Measurements from ENCODE around the gene KLKB1. TPM values are rescaled to one million over a fixed set of nuclear protein-coding genes. Genes with fewer than 3 reads are reported as not detected.
A peak's percentile ranks its signal among the peaks of the same experiment; 100 is the strongest.

KLKB1 gene
- total RNA-seq, 1 experiment from 2014 or later, result 10.1 TPM

DNA sequence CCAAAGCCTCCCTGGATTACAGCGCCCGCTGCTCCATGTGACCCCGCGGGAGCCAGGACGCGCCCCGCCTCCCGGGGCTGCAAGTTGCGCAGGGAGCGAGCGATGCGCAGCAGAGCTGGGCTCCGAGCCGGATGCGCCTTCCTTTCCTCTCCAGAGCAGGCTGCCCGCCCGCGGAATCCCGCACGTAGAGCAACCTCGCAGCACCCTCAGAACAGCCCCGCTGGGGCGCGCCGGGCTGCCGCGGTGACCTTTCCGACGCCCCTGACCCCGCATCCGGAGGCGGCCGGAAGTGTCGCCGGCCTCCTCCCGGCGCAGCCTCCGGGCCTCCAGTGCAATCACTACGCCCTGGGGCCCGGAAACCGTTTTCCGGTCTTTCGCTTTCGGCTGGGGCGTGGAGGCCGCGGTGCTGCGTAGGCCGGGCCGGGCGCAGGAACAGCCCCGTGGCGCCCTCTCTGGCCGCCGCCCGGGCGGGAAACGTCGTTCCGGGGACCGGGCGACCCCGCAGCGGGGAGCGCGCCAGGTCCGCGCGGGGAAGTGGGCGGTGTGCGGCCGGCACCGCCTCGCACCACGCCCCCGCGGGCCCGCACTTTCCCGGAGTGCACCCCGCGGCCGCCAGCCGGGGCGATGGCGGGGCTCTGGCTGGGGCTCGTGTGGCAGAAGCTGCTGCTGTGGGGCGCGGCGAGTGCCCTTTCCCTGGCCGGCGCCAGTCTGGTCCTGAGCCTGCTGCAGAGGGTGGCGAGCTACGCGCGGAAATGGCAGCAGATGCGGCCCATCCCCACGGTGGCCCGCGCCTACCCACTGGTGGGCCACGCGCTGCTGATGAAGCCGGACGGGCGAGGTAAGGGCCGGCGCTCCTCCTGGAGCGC lies 35.9 kb upstream of the KLKB1 start, which contains the start of gene CYP4V2 (continued):
- TF ChIP-seq ZNF219 (CRISPR knock-in tag; IDR thresholded peaks at IDR 0.05; ENCODE audit: borderline replicate concordance) (0 out of 2 replicates have a peak, but pooled peaks have one; percentile 12), USF2 (CRISPR knock-in tag; IDR thresholded peaks at IDR 0.05) (peak; percentile 69), JUN (CRISPR knock-in tag; IDR thresholded peaks at IDR 0.05) (peak; percentile 58; the same call in 1 of the 2 replicates), AFF4 (CRISPR knock-in tag; IDR thresholded peaks at IDR 0.05; ENCODE audit: borderline replicate concordance) (peak; percentile 81; the same call in 1 of the 2 replicates), ZNF232 (CRISPR knock-in tag; IDR thresholded peaks at IDR 0.05) (0 out of 2 replicates have a peak, but pooled peaks have one; percentile 19), GRHL2 (CRISPR knock-in tag; IDR thresholded peaks at IDR 0.05; ENCODE audit: insufficient replicate concordance, severe bottlenecking) (no peak), ATF1 (CRISPR knock-in tag; IDR thresholded peaks at IDR 0.05) (0 out of 2 replicates have a peak, but pooled peaks have one; percentile 18), TP53 (CRISPR knock-in tag; IDR thresholded peaks at IDR 0.05) (peak; percentile 45; the same call in 1 of the 2 replicates), HMGXB4 (CRISPR knock-in tag; IDR thresholded peaks at IDR 0.05) (peak; percentile 93), EMX1 (CRISPR knock-in tag; IDR thresholded peaks at IDR 0.05) (peak; percentile 42; the same call in 1 of the 2 replicates), ESRRA (CRISPR knock-in tag; IDR thresholded peaks at IDR 0.05; ENCODE audit: borderline replicate concordance) (peak; percentile 69; the same call in 1 of the 2 replicates), CREM (CRISPR knock-in tag; IDR thresholded peaks at IDR 0.05) (peak; percentile 58; the same call in 1 of the 2 replicates), MAX (CRISPR knock-in tag; IDR thresholded peaks at IDR 0.05) (peak; percentile 65), ETV6 (CRISPR knock-in tag; IDR thresholded peaks at IDR 0.05) (no peak), KAT7 (CRISPR knock-in tag; IDR thresholded peaks at IDR 0.05; ENCODE audit: borderline replicate concordance) (peak; percentile 69; the same call in 1 of the 2 replicates), CDX4 (CRISPR knock-in tag; IDR thresholded peaks at IDR 0.05; ENCODE audit: borderline replicate concordance) (no peak), IRF2 (CRISPR knock-in tag; IDR thresholded peaks at IDR 0.05; ENCODE audit: borderline replicate concordance, low read depth) (no peak), GABPB1 (CRISPR knock-in tag; IDR thresholded peaks at IDR 0.05) (peak; percentile 68; the same call in 1 of the 2 replicates), NR1H2 (CRISPR knock-in tag; IDR thresholded peaks at IDR 0.05) (no peak)
- TF ChIP-seq, protein P1, sequence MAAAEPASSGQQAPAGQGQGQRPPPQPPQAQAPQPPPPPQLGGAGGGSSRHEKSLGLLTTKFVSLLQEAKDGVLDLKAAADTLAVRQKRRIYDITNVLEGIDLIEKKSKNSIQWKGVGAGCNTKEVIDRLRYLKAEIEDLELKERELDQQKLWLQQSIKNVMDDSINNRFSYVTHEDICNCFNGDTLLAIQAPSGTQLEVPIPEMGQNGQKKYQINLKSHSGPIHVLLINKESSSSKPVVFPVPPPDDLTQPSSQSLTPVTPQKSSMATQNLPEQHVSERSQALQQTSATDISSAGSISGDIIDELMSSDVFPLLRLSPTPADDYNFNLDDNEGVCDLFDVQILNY (CRISPR knock-in tag; IDR thresholded peaks at IDR 0.05), result peak; percentile 86; the same call in 1 of the 2 replicates
- TF ChIP-seq, protein P2, sequence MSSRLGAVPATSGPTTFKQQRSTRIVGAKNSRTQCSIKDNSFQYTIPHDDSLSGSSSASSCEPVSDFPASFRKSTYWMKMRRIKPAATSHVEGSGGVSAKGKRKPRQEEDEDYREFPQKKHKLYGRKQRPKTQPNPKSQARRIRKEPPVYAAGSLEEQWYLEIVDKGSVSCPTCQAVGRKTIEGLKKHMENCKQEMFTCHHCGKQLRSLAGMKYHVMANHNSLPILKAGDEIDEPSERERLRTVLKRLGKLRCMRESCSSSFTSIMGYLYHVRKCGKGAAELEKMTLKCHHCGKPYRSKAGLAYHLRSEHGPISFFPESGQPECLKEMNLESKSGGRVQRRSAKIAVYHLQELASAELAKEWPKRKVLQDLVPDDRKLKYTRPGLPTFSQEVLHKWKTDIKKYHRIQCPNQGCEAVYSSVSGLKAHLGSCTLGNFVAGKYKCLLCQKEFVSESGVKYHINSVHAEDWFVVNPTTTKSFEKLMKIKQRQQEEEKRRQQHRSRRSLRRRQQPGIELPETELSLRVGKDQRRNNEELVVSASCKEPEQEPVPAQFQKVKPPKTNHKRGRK (CRISPR knock-in tag; IDR thresholded peaks at IDR 0.05; ENCODE audit: borderline replicate concordance), result no peak
- TF ChIP-seq, protein P3, sequence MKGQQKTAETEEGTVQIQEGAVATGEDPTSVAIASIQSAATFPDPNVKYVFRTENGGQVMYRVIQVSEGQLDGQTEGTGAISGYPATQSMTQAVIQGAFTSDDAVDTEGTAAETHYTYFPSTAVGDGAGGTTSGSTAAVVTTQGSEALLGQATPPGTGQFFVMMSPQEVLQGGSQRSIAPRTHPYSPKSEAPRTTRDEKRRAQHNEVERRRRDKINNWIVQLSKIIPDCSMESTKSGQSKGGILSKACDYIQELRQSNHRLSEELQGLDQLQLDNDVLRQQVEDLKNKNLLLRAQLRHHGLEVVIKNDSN (CRISPR knock-in tag; IDR thresholded peaks at IDR 0.05), result peak; percentile 73
- TF ChIP-seq, protein P4, sequence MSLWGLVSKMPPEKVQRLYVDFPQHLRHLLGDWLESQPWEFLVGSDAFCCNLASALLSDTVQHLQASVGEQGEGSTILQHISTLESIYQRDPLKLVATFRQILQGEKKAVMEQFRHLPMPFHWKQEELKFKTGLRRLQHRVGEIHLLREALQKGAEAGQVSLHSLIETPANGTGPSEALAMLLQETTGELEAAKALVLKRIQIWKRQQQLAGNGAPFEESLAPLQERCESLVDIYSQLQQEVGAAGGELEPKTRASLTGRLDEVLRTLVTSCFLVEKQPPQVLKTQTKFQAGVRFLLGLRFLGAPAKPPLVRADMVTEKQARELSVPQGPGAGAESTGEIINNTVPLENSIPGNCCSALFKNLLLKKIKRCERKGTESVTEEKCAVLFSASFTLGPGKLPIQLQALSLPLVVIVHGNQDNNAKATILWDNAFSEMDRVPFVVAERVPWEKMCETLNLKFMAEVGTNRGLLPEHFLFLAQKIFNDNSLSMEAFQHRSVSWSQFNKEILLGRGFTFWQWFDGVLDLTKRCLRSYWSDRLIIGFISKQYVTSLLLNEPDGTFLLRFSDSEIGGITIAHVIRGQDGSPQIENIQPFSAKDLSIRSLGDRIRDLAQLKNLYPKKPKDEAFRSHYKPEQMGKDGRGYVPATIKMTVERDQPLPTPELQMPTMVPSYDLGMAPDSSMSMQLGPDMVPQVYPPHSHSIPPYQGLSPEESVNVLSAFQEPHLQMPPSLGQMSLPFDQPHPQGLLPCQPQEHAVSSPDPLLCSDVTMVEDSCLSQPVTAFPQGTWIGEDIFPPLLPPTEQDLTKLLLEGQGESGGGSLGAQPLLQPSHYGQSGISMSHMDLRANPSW (CRISPR knock-in tag; conservative IDR thresholded peaks at IDR 0.05; ENCODE audit: low read depth), result no peak
